Esophagus muscularis mucosa (tissue), 4 donors: ENCODE measurements around the gene FLYWCH2. TPM values are rescaled to one million over a fixed set of nuclear protein-coding genes. Genes with fewer than 3 reads are reported as not detected.

Experiments
- DNase-seq: peaks from one replicate; pipeline ENCODE4 v3.0.0-alpha.2; 2017; ENCODE audit errors: extremely low spot score
- H3K27ac ChIP-seq, 4 donors: fragments of 200-600 bp; sonication (generic); replicated peaks in 1 of 4; 1 replicate in 3 of 4; 2 replicates in 1 of 4; pipeline ENCODE4 v1.5.1; 2016 to 2019; ENCODE audit warnings: mild to moderate bottlenecking in 1 of 4
- H3K27me3 ChIP-seq, 4 donors: fragments of 200-600 bp; sonication (generic); one replicate each; pipeline versions ENCODE4 v1.5.1 to v1.6.0; 2016 to 2019
- H3K36me3 ChIP-seq, 4 donors: fragments of 200-600 bp; sonication (generic); one replicate each; pipeline ENCODE4 v1.5.1; 2016 to 2019
- H3K4me1 ChIP-seq, 4 donors: fragments of 200-600 bp; sonication (generic); one replicate each; pipeline ENCODE4 v1.5.1; 2016 to 2019
- H3K4me3 ChIP-seq, 4 donors: fragments of 200-600 bp; sonication (generic); 1 replicate in 2 of 4; 2 replicates in 2 of 4; pipeline ENCODE4 v1.5.1; 2016 to 2019; ENCODE audit warnings: mild to moderate bottlenecking in 4 of 4, moderate library complexity in 1 of 4
- H3K9me3 ChIP-seq, 4 donors: fragments of 200-600 bp; sonication (generic); 1 replicate in 3 of 4; 2 replicates in 1 of 4; pipeline ENCODE4 v1.5.1; 2016 to 2019
- CTCF ChIP-seq, 3 experiments: fragments of 200-600 bp in 2 of 3; fragments of 450-650 bp in 1 of 3; sonication (generic) in 2 of 3; IDR thresholded peaks; one replicate each; pipeline ENCODE4 v1.5.1; 2017 to 2019; ENCODE audit warnings: antibody characterized with exemption in 3 of 3, mild to moderate bottlenecking in 2 of 3, moderate library complexity in 1 of 3
- EP300 ChIP-seq: sonication (generic); formaldehyde crosslinking; IDR thresholded peaks from one replicate; pipeline ENCODE4 v1.6.1; 2017; ENCODE audit warnings: antibody characterized with exemption
- POLR2A ChIP-seq: fragments of 450-650 bp; IDR thresholded peaks from one replicate; pipeline ENCODE4 v1.6.1; 2017; ENCODE audit warnings: antibody characterized with exemption, moderate library complexity, mild to moderate bottlenecking, low read depth
- POLR2AphosphoS5 ChIP-seq, 2 donors: sonication (generic); formaldehyde crosslinking; IDR thresholded peaks; one replicate each; pipeline ENCODE4 v1.6.1; 2017; ENCODE audit warnings: antibody characterized with exemption in 2 of 2
- WGBS: methylation state at CpG from one replicate; pipeline ENCODE4 v1.1.5; 2018; 5-methylcytosine and 5-hydroxymethylcytosine counted together
- intact Hi-C: fragments of 100-400 bp; cut with DNase I; formaldehyde crosslinking; loops from one replicate; pipeline ENCODE4 v1.15.1; 2023
- total RNA-seq, 4 donors: library from RNA; depleted of rRNA; stranded (reverse); fragments of >200 nt; gene quantifications; one replicate each; pipeline versions ENCODE4 v1.1.0 to v1.2.1, GENCODE V29; 2016

The FLYWCH2 gene
- total RNA-seq, 4 donors from 2014 or later, result 41.9 to 47.2 (median 43.9) TPM

GRCh38 chr16:2848933-2849725, 33.9 kb upstream of the FLYWCH2 start:
- H3K27me3 ChIP-seq, result peaks cover 0 to 70% (median 9%) of the 10 kb centered on the region in 4 donors
- 80% methylated on average over 16 of the region's 16 CpGs for WGBS
- DNase-seq, result no peak

GRCh38 chr16:2852003-2852730, 30.8 kb upstream of the FLYWCH2 start:
- Histone ChIP-seq H3K9me3 (peaks cover 0 to 12% (median 9%) of the 10 kb centered on the region in 4 donors), H3K27ac (no peak overlapping the region), H3K36me3 (no peaks in the 10 kb centered on the region), H3K4me1 (peaks cover 0 to under 1% (median 0%) of the 10 kb centered on the region in 4 donors), H3K4me3 (no peak overlapping the region), H3K27me3 (peaks cover 0 to 86% (median 12%) of the 10 kb centered on the region in 4 donors)
- TF ChIP-seq POLR2A (no peak), POLR2AphosphoS5 (IDR thresholded peaks at IDR 0.05) (no peak), CTCF (IDR thresholded peaks at IDR 0.05) (no peak), EP300 (no peak)
- intact Hi-C loops, result no loop called here
- 89% methylated on average over 12 of the region's 16 CpGs for WGBS
- no peak for DNase-seq

More at GRCh38 chr16:2848933-2849725, 33.9 kb upstream of the FLYWCH2 start:
- no peaks in the 10 kb centered on the region for H3K4me1 ChIP-seq
- intact Hi-C loops, result no loop called here
- H3K27ac ChIP-seq, result no peak overlapping the region
- H3K9me3 ChIP-seq, result peaks cover 0 to 4% (median 2%) of the 10 kb centered on the region in 4 donors
- TF ChIP-seq EP300, result no peak
- TF ChIP-seq CTCF (IDR thresholded peaks at IDR 0.05), result no peak
- TF ChIP-seq POLR2A, result no peak
- no peaks in the 10 kb centered on the region for H3K36me3 ChIP-seq
- no peak overlapping the region for H3K4me3 ChIP-seq

GRCh38 chr16:2852731-2853507, 30.1 kb upstream of the FLYWCH2 start:
- Histone ChIP-seq H3K36me3 (no peaks in the 10 kb centered on the region), H3K9me3 (peaks cover 0 to 12% (median 9%) of the 10 kb centered on the region in 4 donors), H3K27me3 (peaks cover 0 to 87% (median 19%) of the 10 kb centered on the region in 4 donors), H3K4me1 (peaks cover 0 to 8% (median 4%) of the 10 kb centered on the region in 4 donors), H3K4me3 (no peak overlapping the region), H3K27ac (no peak overlapping the region)
- no peak for DNase-seq
- intact Hi-C loops, result no loop called here
- no peak for TF ChIP-seq CTCF (IDR thresholded peaks at IDR 0.05)
- no peak for TF ChIP-seq EP300
- no peak for TF ChIP-seq POLR2AphosphoS5 (IDR thresholded peaks at IDR 0.05)
- TF ChIP-seq POLR2A, result no peak
- 44% methylated on average over 23 of the region's 56 CpGs for WGBS

GRCh38 chr16:2853531-2854073, 29.4 kb upstream of the FLYWCH2 start:
- 85% methylated on average over 11 of the region's 18 CpGs for WGBS
- H3K36me3 ChIP-seq, result no peaks in the 10 kb centered on the region
- intact Hi-C loops, result no loop called here
- H3K27ac ChIP-seq, result no peak overlapping the region
- no peak overlapping the region for H3K4me3 ChIP-seq
- peaks cover 0 to 12% (median 9%) of the 10 kb centered on the region in 4 donors for H3K9me3 ChIP-seq
- peaks cover 0 to 87% (median 26%) of the 10 kb centered on the region in 4 donors for H3K27me3 ChIP-seq
- peaks cover 0 to 13% (median 5%) of the 10 kb centered on the region in 4 donors for H3K4me1 ChIP-seq
- DNase-seq, result no peak
- no peak for TF ChIP-seq POLR2AphosphoS5 (IDR thresholded peaks at IDR 0.05)
